OCI-LY3 (cell line): ENCODE data around the gene LAMC1.
A peak's percentile ranks its signal among the peaks of the same experiment; 100 is the strongest.

Experiments
- EZH2phosphoT487 ChIP-seq: fragments of 200-600 bp; shearing (Covaris generic); IDR thresholded peaks from 2 replicates; pipeline ENCODE4 v1.6.1; 2018; ENCODE audit warnings: antibody characterized with exemption, mixed run types, low read depth
- TF ChIP-seq, protein P1 (sequence below): fragments of 200-600, 300-600 bp; sonication (generic); IDR thresholded peaks from 2 replicates; pipeline ENCODE4 v1.5.1; 2014; ENCODE audit warnings: antibody characterized with exemption, low read length, low read depth

- TF ChIP-seq, protein P1, sequence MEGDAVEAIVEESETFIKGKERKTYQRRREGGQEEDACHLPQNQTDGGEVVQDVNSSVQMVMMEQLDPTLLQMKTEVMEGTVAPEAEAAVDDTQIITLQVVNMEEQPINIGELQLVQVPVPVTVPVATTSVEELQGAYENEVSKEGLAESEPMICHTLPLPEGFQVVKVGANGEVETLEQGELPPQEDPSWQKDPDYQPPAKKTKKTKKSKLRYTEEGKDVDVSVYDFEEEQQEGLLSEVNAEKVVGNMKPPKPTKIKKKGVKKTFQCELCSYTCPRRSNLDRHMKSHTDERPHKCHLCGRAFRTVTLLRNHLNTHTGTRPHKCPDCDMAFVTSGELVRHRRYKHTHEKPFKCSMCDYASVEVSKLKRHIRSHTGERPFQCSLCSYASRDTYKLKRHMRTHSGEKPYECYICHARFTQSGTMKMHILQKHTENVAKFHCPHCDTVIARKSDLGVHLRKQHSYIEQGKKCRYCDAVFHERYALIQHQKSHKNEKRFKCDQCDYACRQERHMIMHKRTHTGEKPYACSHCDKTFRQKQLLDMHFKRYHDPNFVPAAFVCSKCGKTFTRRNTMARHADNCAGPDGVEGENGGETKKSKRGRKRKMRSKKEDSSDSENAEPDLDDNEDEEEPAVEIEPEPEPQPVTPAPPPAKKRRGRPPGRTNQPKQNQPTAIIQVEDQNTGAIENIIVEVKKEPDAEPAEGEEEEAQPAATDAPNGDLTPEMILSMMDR: peak; percentile 20; the same call in 1 of the 2 replicates
- no peak for TF ChIP-seq EZH2phosphoT487
These were observed 47.9 kb downstream of the LAMC1 start for GRCh38 chr1:183070923-183071618.
